H9 (cell line): Measurements from ENCODE around the gene ANP32A. TPM values are rescaled to one million over a fixed set of nuclear protein-coding genes. Genes with fewer than 3 reads are reported as not detected.
A peak's percentile ranks its signal among the peaks of the same experiment; 100 is the strongest.

ENCODE experiments used
- DNase-seq: peaks from one replicate; pipeline ENCODE4 v3.0.0-alpha.2; 2017
- H2AFZ ChIP-seq: one replicate; pipeline ENCODE4 v1.6.1; 2013; ENCODE audit warnings: mild to moderate bottlenecking, low read length, control low read depth, moderate library complexity
- H2AK5ac ChIP-seq: 2 replicates; pipeline ENCODE4 v1.6.1; 2013; ENCODE audit warnings: low read length, control low read depth, mixed read lengths; ENCODE audit not compliant: insufficient read length
- H2BK120ac ChIP-seq: one replicate; pipeline ENCODE4 v1.6.1; 2013; ENCODE audit warnings: low read depth, mild to moderate bottlenecking, low read length, control low read depth, inconsistent platforms; ENCODE audit not compliant: poor library complexity, severe bottlenecking
- H2BK12ac ChIP-seq: 2 replicates; pipeline ENCODE4 v1.6.1; 2013; ENCODE audit warnings: low read length, control low read depth, mixed read lengths, low read depth; ENCODE audit not compliant: insufficient read length
- H2BK15ac ChIP-seq: 2 replicates; pipeline ENCODE4 v1.6.1; 2013; ENCODE audit warnings: low read depth, low read length, control low read depth
- H2BK20ac ChIP-seq: one replicate; pipeline ENCODE4 v1.6.1; 2013; ENCODE audit warnings: low read depth, mild to moderate bottlenecking, low read length, control low read depth, inconsistent platforms; ENCODE audit not compliant: poor library complexity, severe bottlenecking
- H2BK5ac ChIP-seq: 2 replicates; pipeline ENCODE4 v1.6.1; 2013; ENCODE audit warnings: low read length, control low read depth, mixed read lengths; ENCODE audit not compliant: insufficient read length
- H3K14ac ChIP-seq: 2 replicates; pipeline ENCODE4 v1.6.1; 2013; ENCODE audit warnings: low read length, control low read depth; ENCODE audit not compliant: insufficient read depth
- H3K18ac ChIP-seq: 2 replicates; pipeline ENCODE4 v1.6.1; 2013; ENCODE audit warnings: low read depth, mild to moderate bottlenecking, mixed read lengths, low read length, control low read depth; ENCODE audit not compliant: insufficient read length
- H3K23ac ChIP-seq: 2 replicates; pipeline ENCODE4 v1.6.1; 2013; ENCODE audit warnings: low read length, control low read depth, mixed read lengths, low read depth; ENCODE audit not compliant: insufficient read length
- H3K23me2 ChIP-seq: 2 replicates; pipeline ENCODE4 v1.6.1; 2013; ENCODE audit warnings: low read depth, mild to moderate bottlenecking, mixed read lengths, low read length, control low read depth; ENCODE audit not compliant: insufficient read length, poor library complexity, severe bottlenecking
- H3K27ac ChIP-seq: 2 replicates; pipeline ENCODE4 v1.5.1; 2013; ENCODE audit warnings: low read length, control low read depth, mixed read lengths, low read depth; ENCODE audit not compliant: insufficient read length
- H3K27me3 ChIP-seq: 2 replicates; pipeline ENCODE4 v1.6.1; 2013; ENCODE audit warnings: low read length, control low read depth, inconsistent platforms; ENCODE audit not compliant: insufficient read depth
- H3K4ac ChIP-seq: 2 replicates; pipeline ENCODE4 v1.6.1; 2013; ENCODE audit warnings: low read depth, mild to moderate bottlenecking, control low read depth, inconsistent platforms, low read length, moderate library complexity
- H3K4me1 ChIP-seq: 2 replicates; pipeline ENCODE4 v1.6.1; 2013; ENCODE audit warnings: low read length, control low read depth, inconsistent platforms; ENCODE audit not compliant: insufficient read depth
- H3K4me2 ChIP-seq: 2 replicates; pipeline ENCODE4 v1.6.1; 2013; ENCODE audit warnings: low read length, control low read depth, mixed read lengths; ENCODE audit not compliant: insufficient read length, insufficient read depth
- H3K56ac ChIP-seq: 2 replicates; pipeline ENCODE4 v1.6.1; 2013; ENCODE audit warnings: low read depth, mild to moderate bottlenecking, mixed read lengths, low read length, control low read depth; ENCODE audit not compliant: insufficient read length
- H3K79me1 ChIP-seq: 2 replicates; pipeline ENCODE4 v1.6.1; 2013; ENCODE audit warnings: low read depth, mild to moderate bottlenecking, moderate library complexity, low read length, control low read depth, inconsistent platforms; ENCODE audit not compliant: insufficient read depth, poor library complexity, severe bottlenecking
- H3K79me2 ChIP-seq: 2 replicates; pipeline ENCODE4 v1.6.1; 2013; ENCODE audit warnings: low read length, control low read depth, inconsistent platforms; ENCODE audit not compliant: insufficient read depth
- H3K9ac ChIP-seq: 2 replicates; pipeline ENCODE4 v1.6.1; 2013; ENCODE audit warnings: low read length, control low read depth, mixed read lengths; ENCODE audit not compliant: insufficient read length; ENCODE audit errors: extremely low read depth
- H3K9me3 ChIP-seq: one replicate; pipeline ENCODE4 v1.6.1; 2013; ENCODE audit warnings: low read depth, low read length, inconsistent platforms; ENCODE audit not compliant: control insufficient read depth
- H3T11ph ChIP-seq: one replicate; pipeline ENCODE4 v1.6.1; 2013; ENCODE audit warnings: mild to moderate bottlenecking, low read length, control low read depth, inconsistent platforms
- H4K20me1 ChIP-seq: one replicate; pipeline ENCODE4 v1.6.1; 2013; ENCODE audit not compliant: control insufficient read depth, insufficient read length, insufficient read depth
- H4K5ac ChIP-seq: 2 replicates; pipeline ENCODE4 v1.6.1; 2013; ENCODE audit warnings: low read depth, mild to moderate bottlenecking, mixed read lengths, low read length, control low read depth; ENCODE audit not compliant: insufficient read length
- H4K8ac ChIP-seq: replicated peaks from 2 replicates; pipeline ENCODE4 v1.6.1; 2013; ENCODE audit warnings: low read length, control low read depth, mixed read lengths, low read depth; ENCODE audit not compliant: insufficient read length
- H4K91ac ChIP-seq: 2 replicates; pipeline ENCODE4 v1.6.1; 2013; ENCODE audit warnings: low read depth, mild to moderate bottlenecking, moderate library complexity, mixed read lengths, low read length, control low read depth; ENCODE audit not compliant: insufficient read length
- H3K27ac Mint-ChIP-seq, 3 experiments: 2 replicates in 2 of 3; 3 replicates in 1 of 3; pipeline ENCODE4 v1.8.0; 2020 to 2021; ENCODE audit warnings: mixed read lengths in 3 of 3, mild to moderate bottlenecking in 1 of 3, moderate library complexity in 1 of 3
- H3K27me3 Mint-ChIP-seq: 2 replicates; pipeline ENCODE4 v1.8.0; 2021; ENCODE audit warnings: low read depth, mild to moderate bottlenecking, moderate library complexity, mixed read lengths
- H3K36me3 Mint-ChIP-seq, 3 experiments: 2 replicates in 2 of 3; 3 replicates in 1 of 3; pipeline ENCODE4 v1.8.0; 2020 to 2021; ENCODE audit warnings: low read depth in 3 of 3, mixed read lengths in 3 of 3; ENCODE audit not compliant: insufficient read depth in 1 of 3
- H3K4me1 Mint-ChIP-seq, 2 experiments: 2 replicates each; pipeline ENCODE4 v1.8.0; 2020; ENCODE audit warnings: mixed read lengths in 2 of 2
- H3K4me3 Mint-ChIP-seq, 2 experiments: 2 replicates in 1 of 2; 3 replicates in 1 of 2; pipeline ENCODE4 v1.8.0; 2020 to 2021; ENCODE audit warnings: mild to moderate bottlenecking in 2 of 2, mixed read lengths in 2 of 2, moderate library complexity in 1 of 2
- H3K9me3 Mint-ChIP-seq, 2 experiments: 2 replicates in 1 of 2; 3 replicates in 1 of 2; pipeline ENCODE4 v1.8.0; 2020; ENCODE audit warnings: mild to moderate bottlenecking in 2 of 2, mixed read lengths in 2 of 2, moderate library complexity in 1 of 2
- CTCF ChIP-seq: fragments of 200-600 bp; sonication (generic); conservative IDR thresholded peaks from 3 replicates; pipeline ENCODE4 v1.8.0; 2021; ENCODE audit warnings: antibody characterized with exemption, mild to moderate bottlenecking
- WGBS: extraction: QIAGEN DNeasy Blood & Tissue Kit; methylation state at CpG from one replicate; pipeline ENCODE4 v1.1.7; 2013; ENCODE audit warnings: missing lambda C conversion rate, low lambda C conversion rate, mixed read lengths; ENCODE audit not compliant: insufficient read length; ENCODE audit errors: extremely low coverage; 5-methylcytosine and 5-hydroxymethylcytosine counted together
- total RNA-seq: library from RNA; stranded (reverse); gene quantifications from 2 replicates; pipeline ENCODE4 v1.2.1, GENCODE V29; 2021

Gene ANP32A
- total RNA-seq, 1 experiment from 2014 or later, result 318 TPM

- no peak for TF ChIP-seq CTCF
- peak overlapping the region; percentile 92 to 99 for H3K4me3 Mint-ChIP-seq
- H3K4me1 ChIP-seq, result peaks cover 6% of the 10 kb centered on the region; the same call in 1 of the 2 replicates
Observed at GRCh38 chr15:68818769-68819494, 1.8 kb downstream of the ANP32A start.

More at GRCh38 chr15:68818769-68819494, 1.8 kb downstream of the ANP32A start:
- Histone ChIP-seq H2BK120ac (no peak overlapping the region), H3K27ac (no peak overlapping the region), H3K56ac (no peak overlapping the region), H4K91ac (no peak overlapping the region), H3K27me3 (peaks cover 16% of the 10 kb centered on the region; the same call in 1 of the 2 replicates), H3K79me1 (peaks cover 3% of the 10 kb centered on the region), H2AK5ac (no peak overlapping the region), H3K9ac (peak overlapping the region; percentile 75), H3K18ac (peak overlapping the region; percentile 65), H3K14ac (peak overlapping the region; percentile 89), H3T11ph (no peak overlapping the region), H2BK5ac (no peak overlapping the region), H3K4me2 (peak overlapping the region; percentile 52), H2AFZ (no peak overlapping the region), H2BK12ac (no peak overlapping the region), H2BK20ac (no peak overlapping the region), H3K23ac (no peak overlapping the region), H3K9me3 (no peaks in the 10 kb centered on the region), H3K4ac (no peak overlapping the region; the same call in 1 of the 2 replicates), H4K5ac (no peak overlapping the region), H4K8ac (no peak overlapping the region), H2BK15ac (peak overlapping the region; percentile 73; the same call in 1 of the 2 replicates), H3K79me2 (peaks cover 32% of the 10 kb centered on the region; the same call in 1 of the 2 replicates), H3K23me2 (peaks cover 18% of the 10 kb centered on the region), H4K20me1 (peaks cover 7% of the 10 kb centered on the region)
- Mint-ChIP-seq H3K4me1 (peaks cover 49 to 51% of the 10 kb centered on the region in 2 experiments), H3K36me3 (peaks cover 8 to 23% (median 14%) of the 10 kb centered on the region in 3 experiments; a peak in 6 of 7 replicates), H3K27ac (peak overlapping the region; percentile 96 to 99 (median 97)), H3K27me3 (peaks cover 25% of the 10 kb centered on the region), H3K9me3 (no peaks in the 10 kb centered on the region)
- no peak for DNase-seq
- no CpG with 5 or more reads among the region's 68 CpGs for WGBS
